Activated CD4-positive, CD25-positive, alpha-beta regulatory T cell (primary cell): Measurements from ENCODE around the gene ZNF799.
"Not testable (repeated sequence)": the region's sequence is repeated elsewhere in the genome, so short reads cannot be mapped to it uniquely, and the experiment has no call there.

Source experiments
- DNase-seq, 4 experiments: peaks; one replicate each; lab custom pipeline; 2025; lab: John Stamatoyannopoulos, UW

The ZNF799 gene

DNA sequence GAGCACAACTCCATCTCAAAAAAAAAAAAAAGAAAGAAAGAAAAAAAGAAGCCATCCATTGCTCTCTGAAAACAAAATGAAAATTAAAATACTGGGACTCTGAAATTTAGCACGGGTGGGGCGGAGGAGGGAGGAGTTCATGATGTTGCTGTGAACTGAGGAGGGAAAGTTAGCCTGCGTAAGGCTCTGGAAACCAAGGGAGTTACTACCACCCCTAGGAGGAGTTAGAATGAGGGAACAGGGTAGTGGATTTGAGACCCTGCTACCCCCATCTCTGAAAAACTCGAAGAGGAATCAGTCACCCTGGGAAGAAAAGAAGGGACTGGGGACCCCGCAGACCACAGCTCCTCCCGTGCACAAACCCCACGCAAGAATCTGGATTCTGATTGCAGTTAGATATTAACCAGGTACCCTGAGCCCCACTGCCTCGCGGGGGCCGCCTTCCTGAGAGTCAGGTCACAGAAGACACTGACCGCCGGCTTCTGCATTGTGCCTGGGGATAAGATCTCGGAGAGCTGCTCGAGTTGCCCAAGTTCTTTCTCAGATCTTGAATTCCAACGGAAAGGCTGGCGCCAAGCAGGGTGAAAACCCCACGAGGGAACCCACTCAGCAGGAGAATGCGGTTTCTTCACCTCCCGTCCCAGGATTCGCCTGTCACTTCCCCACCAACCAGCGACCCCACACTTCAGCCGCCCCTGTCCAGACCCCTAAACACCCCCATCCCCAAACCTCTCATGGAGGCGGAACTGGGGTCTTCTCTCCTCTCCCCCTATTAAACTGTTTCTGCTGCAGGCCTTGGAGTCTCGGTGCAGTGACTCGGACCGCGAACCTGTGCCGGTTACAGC is 36.5 kb downstream of the ZNF799 start:
- no peak for DNase-seq

DNA sequence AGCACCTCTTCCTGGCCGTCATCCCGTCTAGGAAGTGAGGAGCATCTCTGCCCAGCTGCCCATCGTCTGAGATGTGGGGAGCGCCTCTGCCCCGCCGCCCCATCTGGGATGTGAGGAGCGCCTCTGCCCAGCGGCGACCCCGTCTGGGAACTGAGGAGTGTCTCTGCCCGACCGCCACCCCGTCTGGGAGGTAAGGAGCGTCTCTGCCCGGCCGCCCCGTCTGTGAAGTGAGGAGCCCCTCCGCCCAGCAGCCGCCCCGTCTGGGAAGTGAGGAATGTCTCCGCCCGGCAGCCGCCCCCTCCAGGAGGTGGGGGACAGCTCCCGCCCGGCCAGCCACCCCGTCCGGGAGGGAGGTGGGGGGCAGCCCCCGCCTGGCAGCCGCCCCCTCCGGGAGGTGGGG is 38.8 kb downstream of the ZNF799 start:
- DNase-seq, result not testable (repeated sequence)

DNA sequence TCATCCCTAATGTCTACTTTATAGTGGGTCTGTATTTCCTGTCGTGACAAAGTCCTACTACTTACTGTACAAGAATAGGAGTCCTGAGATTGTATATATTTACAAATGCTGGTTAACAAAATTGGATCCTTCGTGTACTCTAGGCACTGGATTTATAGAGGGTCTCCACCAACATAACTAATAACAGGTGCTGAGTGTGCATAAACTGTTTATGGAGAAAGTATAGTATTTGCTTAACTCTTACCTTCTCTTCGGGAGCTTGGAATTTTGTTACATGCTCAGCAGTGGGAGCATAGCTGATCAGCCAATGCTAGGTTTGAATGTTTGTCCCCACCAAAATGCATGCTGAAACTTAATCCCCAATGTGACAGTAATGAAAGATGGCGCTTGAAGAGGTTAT is 47.7 kb downstream of the ZNF799 start:
- DNase-seq, result no peak

DNA sequence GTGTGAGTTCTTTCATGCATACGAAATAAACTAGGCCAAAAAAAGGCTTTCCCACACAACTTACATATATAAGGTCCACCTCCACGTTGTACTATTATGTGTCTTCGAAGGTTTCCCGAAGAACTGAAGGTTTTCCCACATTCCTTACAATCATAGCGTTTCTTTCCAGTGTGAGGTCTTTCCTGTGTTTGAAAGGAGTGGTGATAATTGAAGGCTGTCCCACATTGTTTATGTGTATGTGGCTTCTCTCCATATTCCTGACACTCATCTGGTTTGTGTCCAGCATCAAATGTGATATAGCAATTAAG is 50.2 kb downstream of the ZNF799 start:
- DNase-seq, result no peak

DNA sequence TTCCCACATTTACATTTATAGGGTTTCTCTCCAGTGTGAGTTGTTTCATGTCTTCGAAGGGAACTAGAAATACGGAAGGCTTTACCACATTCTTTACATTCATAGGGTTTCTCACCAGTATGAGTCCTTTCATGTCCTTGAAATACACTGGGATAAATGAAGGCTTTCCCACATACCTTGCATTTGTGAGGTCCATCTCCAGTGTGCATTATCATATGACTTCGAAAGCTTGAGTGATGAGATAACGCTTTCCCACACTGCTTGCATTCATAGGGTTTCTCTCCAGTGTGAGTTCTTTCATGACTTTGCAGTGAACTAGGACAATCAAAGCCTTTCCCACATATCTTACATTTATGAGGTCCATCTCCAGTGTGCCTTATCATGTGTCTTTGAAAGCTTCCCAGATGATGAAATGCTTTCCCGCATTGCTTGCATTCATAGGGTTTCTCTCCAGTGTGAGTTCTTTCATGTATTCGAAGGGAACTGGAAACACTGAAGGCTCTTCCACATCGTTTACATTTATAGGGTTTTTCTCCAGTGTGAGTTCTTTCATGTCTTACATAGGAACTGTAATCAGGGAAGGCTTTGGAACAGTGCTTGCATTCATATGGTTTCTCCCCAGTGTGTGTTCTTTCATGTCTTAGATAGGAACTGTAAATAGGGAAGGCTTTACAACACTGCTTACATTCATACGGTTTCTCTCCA is 50.7 kb downstream of the ZNF799 start:
- DNase-seq, result no peak

GRCh38 chr19:12346896-12347295 is 54.2 kb downstream of the ZNF799 start:
- DNase-seq, result no peak

DNA sequence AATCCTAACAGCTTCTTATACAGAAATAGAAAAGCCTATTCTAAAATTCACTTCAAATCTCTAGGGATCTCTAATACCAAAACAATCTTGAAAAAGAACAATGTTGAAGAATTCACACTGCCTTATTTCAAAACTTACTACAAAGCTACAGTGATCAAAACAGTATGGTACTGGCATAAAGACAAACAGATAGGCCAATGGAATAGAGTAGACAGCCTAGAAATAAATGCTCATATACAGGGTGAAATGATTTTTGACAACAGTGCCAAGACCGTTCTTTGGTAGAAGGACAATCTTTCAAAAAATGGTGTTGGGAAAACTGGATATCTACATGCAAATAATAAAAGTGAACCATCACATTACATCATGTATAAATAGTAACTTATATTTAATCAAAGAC is 55.9 kb downstream of the ZNF799 start:
- no peak for DNase-seq
